GM12875 (cell line): ENCODE data around the gene AFP.

ENCODE experiments used
- H3K4me3 ChIP-seq: one replicate; pipeline ENCODE4 v1.5.1; 2011; ENCODE audit warnings: low read depth, low read length, control low read depth
- TF ChIP-seq, protein P1 (sequence below): IDR thresholded peaks from 2 replicates; pipeline ENCODE4 v1.5.1; 2011; ENCODE audit warnings: low read depth, mild to moderate bottlenecking, control low read depth, inconsistent platforms, low read length, moderate library complexity, borderline replicate concordance; ENCODE audit not compliant: insufficient read depth

AFP gene

DNA sequence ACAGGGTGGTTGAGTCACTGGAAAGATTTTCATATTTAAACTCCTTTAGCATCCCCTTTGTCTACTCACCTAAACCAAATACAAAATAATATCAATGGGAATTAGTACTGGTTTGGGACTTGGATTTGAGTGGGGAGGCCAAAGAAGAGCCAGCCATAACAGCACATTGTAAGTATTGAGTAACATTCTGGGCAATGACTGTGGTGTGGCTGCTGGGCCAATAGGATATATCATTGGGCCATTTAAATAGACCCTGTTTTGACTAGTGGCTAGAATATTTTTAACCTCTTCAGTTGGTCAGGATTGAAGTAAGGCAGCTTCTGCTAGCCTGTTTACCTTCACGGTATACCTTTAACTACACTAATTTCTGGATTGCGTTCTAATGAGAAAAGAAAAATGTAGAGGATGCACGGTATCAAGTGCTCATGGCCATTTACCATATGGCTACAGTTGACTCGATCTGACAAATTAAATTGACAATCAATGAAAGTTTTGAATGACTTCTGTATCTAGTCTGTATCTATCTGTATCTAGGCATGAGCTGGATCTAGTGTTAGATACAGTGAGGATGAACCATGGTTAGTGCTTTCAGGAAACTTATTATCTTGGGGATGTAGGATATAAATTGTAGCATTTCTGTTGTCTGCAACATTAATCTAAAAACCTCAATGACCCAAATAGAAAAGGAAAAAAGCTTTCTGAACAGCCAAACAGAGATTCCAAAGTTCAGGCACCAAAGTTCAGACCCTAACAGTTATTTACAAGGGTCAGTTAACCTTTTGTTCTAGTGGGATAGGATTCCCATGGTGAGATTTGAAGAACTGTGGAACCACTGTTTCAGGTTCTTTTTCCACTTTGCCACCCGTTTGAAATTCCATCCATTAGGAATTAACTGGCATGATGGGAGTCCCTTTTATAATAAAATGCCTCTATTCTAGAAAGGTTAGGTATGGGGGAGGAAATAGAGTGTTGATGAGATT is 38.7 kb upstream of the AFP start:
- TF ChIP-seq, protein P1, sequence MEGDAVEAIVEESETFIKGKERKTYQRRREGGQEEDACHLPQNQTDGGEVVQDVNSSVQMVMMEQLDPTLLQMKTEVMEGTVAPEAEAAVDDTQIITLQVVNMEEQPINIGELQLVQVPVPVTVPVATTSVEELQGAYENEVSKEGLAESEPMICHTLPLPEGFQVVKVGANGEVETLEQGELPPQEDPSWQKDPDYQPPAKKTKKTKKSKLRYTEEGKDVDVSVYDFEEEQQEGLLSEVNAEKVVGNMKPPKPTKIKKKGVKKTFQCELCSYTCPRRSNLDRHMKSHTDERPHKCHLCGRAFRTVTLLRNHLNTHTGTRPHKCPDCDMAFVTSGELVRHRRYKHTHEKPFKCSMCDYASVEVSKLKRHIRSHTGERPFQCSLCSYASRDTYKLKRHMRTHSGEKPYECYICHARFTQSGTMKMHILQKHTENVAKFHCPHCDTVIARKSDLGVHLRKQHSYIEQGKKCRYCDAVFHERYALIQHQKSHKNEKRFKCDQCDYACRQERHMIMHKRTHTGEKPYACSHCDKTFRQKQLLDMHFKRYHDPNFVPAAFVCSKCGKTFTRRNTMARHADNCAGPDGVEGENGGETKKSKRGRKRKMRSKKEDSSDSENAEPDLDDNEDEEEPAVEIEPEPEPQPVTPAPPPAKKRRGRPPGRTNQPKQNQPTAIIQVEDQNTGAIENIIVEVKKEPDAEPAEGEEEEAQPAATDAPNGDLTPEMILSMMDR: no peak
- H3K4me3 ChIP-seq: no peak overlapping the region

DNA sequence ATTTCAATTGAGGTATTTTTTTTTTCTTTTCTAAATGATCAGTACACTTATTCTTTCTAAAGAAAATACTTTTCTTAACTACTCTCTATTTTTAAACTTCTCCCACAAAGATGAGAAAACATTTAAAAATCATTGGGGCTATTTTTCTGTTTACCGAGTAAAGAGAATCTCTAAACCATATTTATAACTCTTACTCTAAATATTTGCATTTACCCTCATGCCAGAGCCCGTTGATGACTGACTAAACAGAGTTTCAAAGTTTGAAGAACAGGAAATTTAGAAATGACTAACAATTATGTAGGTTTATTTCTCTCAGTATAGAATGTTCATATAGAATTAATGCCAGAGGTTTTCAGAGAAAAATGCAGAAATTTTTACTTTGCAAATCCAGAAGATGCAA is 34.6 kb upstream of the AFP start:
- H3K4me3 ChIP-seq: no peak overlapping the region
- TF ChIP-seq, protein P1: no peak

DNA sequence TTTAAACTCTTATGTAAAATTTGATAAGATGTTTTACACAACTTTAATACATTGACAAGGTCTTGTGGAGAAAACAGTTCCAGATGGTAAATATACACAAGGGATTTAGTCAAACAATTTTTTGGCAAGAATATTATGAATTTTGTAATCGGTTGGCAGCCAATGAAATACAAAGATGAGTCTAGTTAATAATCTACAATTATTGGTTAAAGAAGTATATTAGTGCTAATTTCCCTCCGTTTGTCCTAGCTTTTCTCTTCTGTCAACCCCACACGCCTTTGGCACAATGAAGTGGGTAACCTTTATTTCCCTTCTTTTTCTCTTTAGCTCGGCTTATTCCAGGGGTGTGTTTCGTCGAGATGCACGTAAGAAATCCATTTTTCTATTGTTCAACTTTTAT is 32.0 kb upstream of the AFP start, which contains the start of gene ALB:
ALB (plus strand) TSS at position 246 of the 400 bp plus-strand sequence; CDS start at position 287, 41 bp downstream.
- H3K4me3 ChIP-seq: no peak within 1 kb of the TSS
- TF ChIP-seq, protein P1: no peak

DNA sequence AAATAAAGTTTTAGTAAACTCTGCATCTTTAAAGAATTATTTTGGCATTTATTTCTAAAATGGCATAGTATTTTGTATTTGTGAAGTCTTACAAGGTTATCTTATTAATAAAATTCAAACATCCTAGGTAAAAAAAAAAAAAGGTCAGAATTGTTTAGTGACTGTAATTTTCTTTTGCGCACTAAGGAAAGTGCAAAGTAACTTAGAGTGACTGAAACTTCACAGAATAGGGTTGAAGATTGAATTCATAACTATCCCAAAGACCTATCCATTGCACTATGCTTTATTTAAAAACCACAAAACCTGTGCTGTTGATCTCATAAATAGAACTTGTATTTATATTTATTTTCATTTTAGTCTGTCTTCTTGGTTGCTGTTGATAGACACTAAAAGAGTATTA is 31.6 kb upstream of the AFP start:
- no peak overlapping the region for H3K4me3 ChIP-seq
- TF ChIP-seq, protein P1: no peak

DNA sequence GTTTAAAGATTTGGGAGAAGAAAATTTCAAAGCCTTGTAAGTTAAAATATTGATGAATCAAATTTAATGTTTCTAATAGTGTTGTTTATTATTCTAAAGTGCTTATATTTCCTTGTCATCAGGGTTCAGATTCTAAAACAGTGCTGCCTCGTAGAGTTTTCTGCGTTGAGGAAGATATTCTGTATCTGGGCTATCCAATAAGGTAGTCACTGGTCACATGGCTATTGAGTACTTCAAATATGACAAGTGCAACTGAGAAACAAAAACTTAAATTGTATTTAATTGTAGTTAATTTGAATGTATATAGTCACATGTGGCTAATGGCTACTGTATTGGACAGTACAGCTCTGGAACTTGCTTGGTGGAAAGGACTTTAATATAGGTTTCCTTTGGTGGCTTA is 30.9 kb upstream of the AFP start:
- TF ChIP-seq, protein P1: no peak
- no peak overlapping the region for H3K4me3 ChIP-seq

DNA sequence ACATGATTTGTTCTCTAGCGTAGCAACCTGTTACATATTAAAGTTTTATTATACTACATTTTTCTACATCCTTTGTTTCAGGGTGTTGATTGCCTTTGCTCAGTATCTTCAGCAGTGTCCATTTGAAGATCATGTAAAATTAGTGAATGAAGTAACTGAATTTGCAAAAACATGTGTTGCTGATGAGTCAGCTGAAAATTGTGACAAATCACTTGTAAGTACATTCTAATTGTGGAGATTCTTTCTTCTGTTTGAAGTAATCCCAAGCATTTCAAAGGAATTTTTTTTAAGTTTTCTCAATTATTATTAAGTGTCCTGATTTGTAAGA is 29.5 kb upstream of the AFP start:
- TF ChIP-seq, protein P1: no peak
- no peak overlapping the region for H3K4me3 ChIP-seq

DNA sequence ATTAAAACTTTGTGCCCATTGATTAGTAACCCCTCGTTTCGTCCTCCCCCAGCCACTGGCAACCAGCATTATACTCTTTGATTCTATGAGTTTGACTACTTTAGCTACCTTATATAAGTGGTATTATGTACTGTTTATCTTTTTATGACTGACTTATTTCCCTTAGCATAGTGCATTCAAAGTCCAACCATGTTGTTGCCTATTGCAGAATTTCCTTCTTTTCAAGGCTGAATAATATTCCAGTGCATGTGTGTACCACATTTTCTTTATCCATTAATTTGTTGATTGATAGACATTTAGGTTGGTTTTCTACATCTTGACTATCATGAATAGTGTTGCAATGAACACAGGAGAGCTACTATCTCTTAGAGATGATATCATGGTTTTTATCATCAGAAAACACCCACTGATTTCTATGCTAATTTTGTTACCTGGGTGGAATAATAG is 28.8 kb upstream of the AFP start:
- H3K4me3 ChIP-seq: no peak overlapping the region

More for the DNA sequence above, 28.8 kb upstream of the AFP start:
- TF ChIP-seq, protein P1: no peak
